Measurements from ENCODE around the gene BOC. TPM values are rescaled to one million over a fixed set of nuclear protein-coding genes. Genes with fewer than 3 reads are reported as not detected.
"Not testable (repeated sequence)": the region's sequence is repeated elsewhere in the genome, so short reads cannot be mapped to it uniquely, and the experiment has no call there.

Gene BOC
- total RNA-seq, result 70.1 TPM

DNA sequence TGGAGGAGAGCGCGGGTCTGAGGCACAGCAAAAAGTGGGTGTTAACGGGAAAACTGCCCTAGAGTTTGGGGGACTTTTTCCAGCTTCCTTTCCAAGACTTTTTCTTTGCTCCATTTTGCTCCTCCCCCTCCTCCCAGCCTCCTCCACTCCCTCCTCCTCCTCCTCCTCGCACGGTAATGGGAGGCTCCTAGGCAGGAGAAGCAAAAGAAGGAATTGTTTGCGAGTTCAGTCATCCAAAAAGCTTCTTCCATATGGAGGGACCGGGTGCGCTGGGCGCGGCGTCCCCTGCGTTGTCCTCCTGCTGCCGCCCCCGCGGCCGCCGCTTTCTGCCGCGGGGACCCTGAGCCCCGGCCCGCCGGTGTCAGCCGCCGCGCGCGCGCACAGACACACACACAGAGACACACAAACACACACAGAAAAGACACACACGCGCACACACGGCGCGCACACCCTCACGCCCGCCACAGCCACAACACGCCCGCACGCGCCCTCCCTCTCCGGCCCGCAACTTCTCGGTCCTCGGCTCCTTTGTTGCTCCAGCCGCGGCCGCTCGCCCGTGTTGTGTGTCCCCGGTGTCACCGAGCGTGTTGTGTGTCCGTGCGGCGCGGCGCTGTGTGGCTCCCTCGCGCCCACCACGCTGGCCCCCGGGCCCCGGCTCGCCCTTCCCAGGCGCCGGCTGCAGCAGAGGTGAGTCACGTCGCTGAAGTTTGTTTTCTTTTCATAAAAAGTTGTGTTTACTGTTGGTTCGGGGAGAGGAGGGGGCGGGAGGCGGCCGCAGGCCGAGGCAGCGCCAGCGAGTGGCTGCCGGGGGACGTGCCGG is at the start of gene BOC:
BOC (plus strand) TSS at position 228 of the 820 bp plus-strand sequence. CDS start 38,246 bp downstream, outside the sequence.
- peak; percentile 89 for DNase-seq

- no peak for DNase-seq
These were observed 49.7 kb upstream of the BOC start for GRCh38 chr3:113161661-113162060.

GRCh38 chr3:113163152-113163551 is 48.2 kb upstream of the BOC start:
- no peak for DNase-seq

- peak; percentile 83 for DNase-seq
These were observed 45.5 kb upstream of the BOC start for GRCh38 chr3:113165841-113166240.

GRCh38 chr3:113166357-113166718 is 45.0 kb upstream of the BOC start:
- no peak for DNase-seq

- DNase-seq, result peak; percentile 93
These were observed 44.5 kb upstream of the BOC start for GRCh38 chr3:113166719-113167492.

DNA sequence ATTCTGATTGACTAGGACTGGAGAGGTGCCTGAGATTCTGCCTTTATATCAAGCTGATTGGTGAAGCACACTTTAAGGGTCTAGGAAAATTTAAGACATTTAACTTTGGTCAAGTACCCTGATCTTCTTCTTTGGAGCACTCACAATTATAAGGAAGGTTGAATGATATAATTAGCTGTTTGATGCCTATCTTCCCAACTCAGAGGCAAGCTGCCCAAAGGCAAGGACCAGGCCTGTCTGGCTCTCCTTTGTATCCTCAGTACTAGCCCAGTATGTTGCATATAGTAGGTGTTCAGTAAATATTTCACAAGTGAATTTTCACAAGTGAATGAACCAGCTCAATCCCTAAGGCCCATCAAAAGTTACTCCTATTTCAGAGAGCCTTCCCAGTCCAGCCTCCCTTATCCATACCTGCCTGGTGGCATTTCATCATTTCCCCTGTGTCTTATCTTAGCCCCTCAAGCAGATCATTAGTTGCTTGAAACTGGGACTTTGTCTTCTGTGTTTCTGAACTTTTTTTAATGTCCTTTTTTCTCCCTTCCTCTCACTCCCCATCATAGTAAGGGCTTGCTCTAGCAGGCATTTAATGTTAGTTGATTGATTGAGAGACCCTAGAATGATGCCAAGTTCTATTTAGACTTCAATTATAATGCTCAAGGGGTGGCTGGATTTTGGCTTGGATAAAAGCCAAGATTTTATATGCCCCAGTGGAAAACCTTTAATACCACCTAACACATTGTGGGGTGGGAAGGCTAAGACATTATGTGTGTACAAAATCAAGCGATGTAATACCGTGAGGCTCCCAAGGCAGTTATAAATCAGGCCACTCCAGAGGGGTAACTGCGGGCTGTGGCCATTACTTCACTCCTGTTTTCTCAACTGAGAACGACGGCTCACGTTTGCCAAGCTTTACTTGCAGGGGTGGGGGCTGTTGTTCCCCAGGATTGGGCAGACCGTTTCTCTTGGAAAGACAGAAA is 43.2 kb upstream of the BOC start:
- peak; percentile 82 for DNase-seq

- no peak for DNase-seq
These were observed 41.4 kb upstream of the BOC start for GRCh38 chr3:113169891-113170452.

- peak; percentile 56 for DNase-seq
These were observed 40.6 kb upstream of the BOC start for GRCh38 chr3:113170771-113171170.

- not testable (repeated sequence) for DNase-seq
These were observed 39.6 kb upstream of the BOC start for GRCh38 chr3:113171675-113172300.

GRCh38 chr3:113173102-113173501 is 38.3 kb upstream of the BOC start:
- no peak for DNase-seq

GRCh38 chr3:113174304-113174703 is 37.1 kb upstream of the BOC start:
- no peak for DNase-seq

GRCh38 chr3:113174801-113175485 is 36.4 kb upstream of the BOC start:
- no peak for DNase-seq

- DNase-seq, result no peak
These were observed 33.8 kb upstream of the BOC start for GRCh38 chr3:113177526-113177925.

DNA sequence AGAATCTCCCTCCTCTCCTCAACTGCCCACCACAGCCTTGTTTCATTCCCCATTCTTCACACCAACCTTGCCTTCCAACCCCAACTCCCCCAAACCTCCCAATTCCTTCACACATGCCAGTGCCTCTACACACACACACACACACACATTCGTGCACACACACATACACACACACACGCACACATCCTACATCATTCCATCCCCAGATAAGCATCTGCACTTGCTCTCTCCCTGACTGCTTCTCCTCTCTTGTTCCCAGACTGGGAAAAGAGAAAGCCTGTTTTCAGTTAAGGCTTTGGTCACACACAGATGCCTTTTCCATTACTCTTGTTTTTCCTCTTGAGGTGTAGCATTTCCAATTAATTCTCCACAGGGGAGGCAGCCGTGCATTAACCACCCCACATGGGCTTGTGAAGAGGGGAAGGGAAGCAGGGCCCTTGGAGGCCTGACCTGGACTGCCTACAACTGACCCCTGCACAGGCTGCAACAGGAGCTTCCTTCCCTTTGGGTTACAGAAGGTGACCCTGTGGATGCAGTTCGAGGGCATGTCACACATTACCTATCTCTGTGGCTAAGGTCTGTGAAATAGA is 32.0 kb upstream of the BOC start:
- no peak for DNase-seq

DNA sequence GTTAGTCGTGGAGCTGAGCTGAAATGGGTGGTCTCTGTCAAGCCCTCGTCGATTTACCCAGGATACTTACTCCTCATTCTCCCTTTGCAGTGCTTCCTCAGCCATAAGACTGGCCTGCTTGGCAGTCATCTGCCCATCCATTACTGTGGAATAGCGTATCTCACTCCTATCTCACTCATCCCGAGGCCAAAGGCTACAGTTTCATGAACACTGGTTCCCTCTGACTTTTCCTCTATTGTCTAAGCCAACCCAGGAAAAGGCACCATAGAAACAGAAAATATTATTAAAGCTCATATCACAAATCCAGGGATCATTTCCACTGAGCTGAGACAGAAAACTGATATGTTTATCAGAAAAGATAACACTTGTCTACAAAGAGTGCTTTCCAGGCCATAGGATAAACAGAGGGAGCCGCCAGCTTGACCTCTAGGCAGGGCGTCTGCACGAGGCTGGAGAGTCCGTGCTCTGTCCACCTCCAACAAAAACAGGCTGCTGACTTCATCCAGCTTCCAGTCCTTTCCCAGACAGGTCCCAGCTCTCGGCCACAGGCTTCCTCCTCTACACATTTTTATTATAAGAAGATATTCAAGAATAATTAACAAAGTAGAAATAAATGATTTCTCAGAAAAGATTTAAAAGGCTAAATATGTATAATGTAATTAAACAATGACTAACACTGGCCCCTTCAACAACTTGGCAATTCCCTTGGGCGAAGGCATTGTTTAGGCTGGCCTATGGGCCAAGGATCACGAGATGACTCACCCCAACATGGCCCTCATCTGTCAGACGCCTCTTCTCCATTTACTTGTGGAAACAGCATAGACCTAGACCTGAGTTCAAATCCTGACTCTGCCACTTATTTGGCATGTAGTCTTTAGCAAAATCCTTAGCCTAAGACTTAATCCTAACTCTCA is 27.4 kb upstream of the BOC start:
- DNase-seq, result no peak

DNA sequence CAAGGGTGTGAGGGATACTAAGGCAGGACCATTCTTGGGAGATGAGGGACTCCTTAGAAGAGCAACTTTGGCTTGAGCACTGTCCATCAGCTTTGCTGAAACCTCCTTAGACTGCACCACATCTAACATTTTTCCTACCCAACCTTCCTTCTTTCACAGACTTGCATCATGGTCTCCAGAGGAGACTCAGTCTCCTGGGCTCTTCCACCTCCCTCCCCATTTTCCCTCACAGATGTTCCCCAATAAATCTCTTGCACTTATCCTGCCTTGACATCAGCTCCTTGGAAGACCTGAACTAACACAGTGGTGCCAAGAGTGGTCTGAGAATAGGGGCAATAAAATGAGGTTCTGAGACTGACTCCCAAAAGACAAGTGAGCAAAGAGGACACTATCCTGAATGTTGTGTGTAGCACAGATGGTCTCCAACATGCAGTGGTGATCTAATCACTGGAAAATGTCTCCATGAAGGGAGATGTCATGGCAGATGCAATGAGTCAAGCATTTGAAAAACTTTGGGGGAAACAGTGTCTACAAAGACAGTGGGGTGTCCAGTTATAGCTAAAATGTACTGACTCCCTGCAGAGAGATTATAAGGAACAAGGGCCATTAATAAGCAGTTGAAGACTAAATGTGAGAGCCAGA is 26.0 kb upstream of the BOC start:
- peak; percentile 43 for DNase-seq

- DNase-seq, result no peak
These were observed 24.8 kb upstream of the BOC start for GRCh38 chr3:113186566-113186965.

DNA sequence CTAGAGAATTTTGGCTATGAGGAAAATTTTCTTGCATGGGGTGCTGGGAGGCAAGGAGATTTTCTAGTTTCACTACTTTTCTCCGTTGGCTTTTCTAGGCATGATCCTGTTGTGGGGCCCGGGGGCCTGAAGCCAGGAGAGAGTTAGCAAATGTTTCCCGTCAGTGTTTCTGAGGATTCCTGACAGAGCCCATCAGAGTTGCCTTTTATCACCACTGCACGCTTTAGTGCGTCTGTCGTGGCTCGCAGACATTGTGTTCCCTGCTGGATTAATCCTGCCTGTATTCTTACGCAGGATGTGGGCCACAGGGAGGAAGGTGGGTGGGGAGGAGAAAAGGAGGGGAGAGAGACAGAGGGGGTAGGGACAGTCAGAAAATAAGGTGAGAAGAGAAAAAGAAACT is 18.1 kb upstream of the BOC start:
- peak; percentile 24 for DNase-seq
